ENCODE results near the gene ABHD17A.

ABHD17A gene

GRCh38 chr19:1840541-1841115, 44.7 kb downstream of the ABHD17A start:
- DNase-seq = no peak
- no peaks in the 10 kb centered on the region for H3K27me3 ChIP-seq (replicated peaks)
- TF ChIP-seq CTCF (IDR thresholded peaks at IDR 0.05; ENCODE audit: low read depth, low read length, missing control alignments) = no peak
- H3K36me3 ChIP-seq (replicated peaks) = no peaks in the 10 kb centered on the region
- in situ Hi-C loops (cut with HindIII; ENCODE audit: low pct_ligation_motif_present, low sequenced_read_pairs) = no loop called here
- no peak overlapping the region for H3K27ac ChIP-seq
- H3K4me3 ChIP-seq (ENCODE audit: low read depth, low read length) = no peak overlapping the region

- Histone ChIP-seq H3K27me3 (replicated peaks) (no peaks in the 10 kb centered on the region), H3K4me3 (ENCODE audit: low read depth, low read length) (no peak overlapping the region), H3K36me3 (replicated peaks) (no peaks in the 10 kb centered on the region), H3K27ac (no peak overlapping the region)
- no peak for TF ChIP-seq CTCF (IDR thresholded peaks at IDR 0.05; ENCODE audit: low read depth, low read length, missing control alignments)
- in situ Hi-C loops (cut with HindIII; ENCODE audit: low pct_ligation_motif_present, low sequenced_read_pairs) = no loop called here
- DNase-seq = no peak
Measured at GRCh38 chr19:1839658-1840540, 45.4 kb downstream of the ABHD17A start.

GRCh38 chr19:1837625-1838105, 47.6 kb downstream of the ABHD17A start:
- no peak for DNase-seq
- no peaks in the 10 kb centered on the region for H3K36me3 ChIP-seq (replicated peaks)
- no peaks in the 10 kb centered on the region for H3K27me3 ChIP-seq (replicated peaks)
- H3K4me3 ChIP-seq (ENCODE audit: low read depth, low read length) = no peak overlapping the region
- H3K27ac ChIP-seq = no peak overlapping the region
- peak; percentile 97 for TF ChIP-seq CTCF (IDR thresholded peaks at IDR 0.05; ENCODE audit: low read depth, low read length, missing control alignments)
- in situ Hi-C loops (cut with HindIII; ENCODE audit: low pct_ligation_motif_present, low sequenced_read_pairs) = no loop called here

- DNase-seq = no peak
- H3K27ac ChIP-seq = no peak overlapping the region
- no peaks in the 10 kb centered on the region for H3K36me3 ChIP-seq (replicated peaks)
- TF ChIP-seq CTCF (IDR thresholded peaks at IDR 0.05; ENCODE audit: low read depth, low read length, missing control alignments) = no peak
- in situ Hi-C loops (cut with HindIII; ENCODE audit: low pct_ligation_motif_present, low sequenced_read_pairs) = no loop called here
- no peak overlapping the region for H3K4me3 ChIP-seq (ENCODE audit: low read depth, low read length)
- H3K27me3 ChIP-seq (replicated peaks) = no peaks in the 10 kb centered on the region
Measured at GRCh38 chr19:1837222-1837565, 48.1 kb downstream of the ABHD17A start.

- no peaks in the 10 kb centered on the region for H3K27me3 ChIP-seq (replicated peaks)
- DNase-seq = no peak
Measured at GRCh38 chr19:1836458-1837221, 48.7 kb downstream of the ABHD17A start.

More at GRCh38 chr19:1836458-1837221, 48.7 kb downstream of the ABHD17A start:
- Histone ChIP-seq H3K4me3 (ENCODE audit: low read depth, low read length) (no peak overlapping the region), H3K36me3 (replicated peaks) (no peaks in the 10 kb centered on the region), H3K27ac (no peak overlapping the region)
- in situ Hi-C loops (cut with HindIII; ENCODE audit: low pct_ligation_motif_present, low sequenced_read_pairs) = no loop called here
- TF ChIP-seq CTCF (IDR thresholded peaks at IDR 0.05; ENCODE audit: low read depth, low read length, missing control alignments) = no peak

All from brain microvascular endothelial cell (primary cell).